B cell (primary cell): ENCODE data around the gene PTAR1.
"Not testable (repeated sequence)": the region's sequence is repeated elsewhere in the genome, so short reads cannot be mapped to it uniquely, and the experiment has no call there.

Experiments used
- CTCF ChIP-seq: fragments of 200-600 bp; IDR thresholded peaks from one replicate; pipeline ENCODE4 v1.8.0; 2022; ENCODE audit warnings: antibody characterized with exemption, mild to moderate bottlenecking
- EZH2 ChIP-seq: IDR thresholded peaks from 2 replicates; pipeline ENCODE4 v1.6.1; 2012; ENCODE audit warnings: borderline replicate concordance, low read depth, mild to moderate bottlenecking, moderate library complexity, low read length; ENCODE audit not compliant: insufficient read depth, poor library complexity, severe bottlenecking

GRCh38 chr9:69763862-69764261, 4.1 kb upstream of the PTAR1 start:
- TF ChIP-seq CTCF, EZH2: not testable (repeated sequence)
